ENCODE measurements around the gene TIGAR. TPM values are rescaled to one million over a fixed set of nuclear protein-coding genes. Genes with fewer than 3 reads are reported as not detected.

TIGAR gene
- total RNA-seq, 1 experiment from 2014 or later: 27.5 TPM

DNA sequence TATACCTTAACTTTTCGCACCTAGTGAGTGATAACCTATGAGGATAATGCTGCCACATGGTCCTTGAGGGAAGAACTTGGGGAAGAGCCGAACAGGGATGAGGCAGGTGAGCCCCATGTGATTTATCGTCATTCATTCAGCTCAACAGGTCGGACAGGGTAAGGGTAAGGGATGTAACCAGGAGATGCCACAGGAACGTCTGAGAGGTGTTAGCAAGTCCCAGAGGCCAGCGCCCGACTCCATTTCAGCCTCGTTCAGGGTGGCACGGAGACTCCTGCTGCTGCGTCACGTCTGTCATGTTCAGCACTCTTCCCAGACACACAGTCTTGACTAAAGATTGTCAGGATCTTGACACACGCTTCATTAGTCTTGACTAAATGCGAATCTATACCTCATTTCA, 23.4 kb upstream of the TIGAR start:
- peaks cover 17 to 18% of the 10 kb centered on the region in 2 experiments for H3K4me1 Mint-ChIP-seq
- no peak for DNase-seq
- H3K56ac ChIP-seq (ENCODE audit: insufficient read length, low read depth, low read length): no peak overlapping the region
- no peak overlapping the region for H3K27ac ChIP-seq (ENCODE audit: insufficient read length, low read depth, low read length)
- peaks cover 7% of the 10 kb centered on the region for H3K79me1 ChIP-seq (ENCODE audit: insufficient read depth, low read depth, low read length, poor library complexity, severe bottlenecking)
- H3K23ac ChIP-seq (ENCODE audit: insufficient read length, low read depth, low read length): no peak overlapping the region
- no peak overlapping the region for H2BK20ac ChIP-seq (ENCODE audit: low read depth, low read length, poor library complexity, severe bottlenecking)
- H3K27ac Mint-ChIP-seq: peak overlapping the region in 1 of 3 experiments; percentile 85; a peak in 1 of 7 replicates
- H2BK12ac ChIP-seq (ENCODE audit: insufficient read length, low read depth, low read length): no peak overlapping the region
- H3K27me3 ChIP-seq (ENCODE audit: insufficient read depth, low read length): no peaks in the 10 kb centered on the region
- H3K14ac ChIP-seq (ENCODE audit: insufficient read depth, low read length): no peak overlapping the region
- H3T11ph ChIP-seq (ENCODE audit: low read length): no peak overlapping the region
- H2BK15ac ChIP-seq (ENCODE audit: low read depth, low read length): no peak overlapping the region
- peaks cover 3% of the 10 kb centered on the region for H3K79me2 ChIP-seq (ENCODE audit: insufficient read depth, low read length)
- H3K9me3 Mint-ChIP-seq: no peaks in the 10 kb centered on the region
- H2AK5ac ChIP-seq (ENCODE audit: insufficient read length, low read length): no peak overlapping the region
- no peak overlapping the region for H4K8ac ChIP-seq (replicated peaks; ENCODE audit: insufficient read length, low read depth, low read length)
- H2BK120ac ChIP-seq (ENCODE audit: low read depth, low read length, poor library complexity, severe bottlenecking): no peak overlapping the region
- no peak overlapping the region for H3K4me2 ChIP-seq (ENCODE audit: insufficient read depth, insufficient read length, low read length)
- H4K5ac ChIP-seq (ENCODE audit: insufficient read length, low read depth, low read length): no peak overlapping the region
- no peak overlapping the region for H3K18ac ChIP-seq (ENCODE audit: insufficient read length, low read depth, low read length)
- H3K9ac ChIP-seq (ENCODE audit: extremely low read depth, insufficient read length, low read length): no peak overlapping the region
- no peak overlapping the region for H2AFZ ChIP-seq (ENCODE audit: low read length)
- H3K4me1 ChIP-seq (ENCODE audit: insufficient read depth, low read length): no peaks in the 10 kb centered on the region
- H4K91ac ChIP-seq (ENCODE audit: insufficient read length, low read depth, low read length): no peak overlapping the region
- no peaks in the 10 kb centered on the region for H3K9me3 ChIP-seq (ENCODE audit: control insufficient read depth, low read depth, low read length)
- no peaks in the 10 kb centered on the region for H3K27me3 Mint-ChIP-seq (ENCODE audit: low read depth)
- H3K4me3 Mint-ChIP-seq: no peak overlapping the region
- no peaks in the 10 kb centered on the region for H3K23me2 ChIP-seq (ENCODE audit: insufficient read length, low read depth, low read length, poor library complexity, severe bottlenecking)
- no peak overlapping the region for H2BK5ac ChIP-seq (ENCODE audit: insufficient read length, low read length)
- H3K4ac ChIP-seq (ENCODE audit: low read depth, low read length): no peak overlapping the region
- TF ChIP-seq, protein P1, sequence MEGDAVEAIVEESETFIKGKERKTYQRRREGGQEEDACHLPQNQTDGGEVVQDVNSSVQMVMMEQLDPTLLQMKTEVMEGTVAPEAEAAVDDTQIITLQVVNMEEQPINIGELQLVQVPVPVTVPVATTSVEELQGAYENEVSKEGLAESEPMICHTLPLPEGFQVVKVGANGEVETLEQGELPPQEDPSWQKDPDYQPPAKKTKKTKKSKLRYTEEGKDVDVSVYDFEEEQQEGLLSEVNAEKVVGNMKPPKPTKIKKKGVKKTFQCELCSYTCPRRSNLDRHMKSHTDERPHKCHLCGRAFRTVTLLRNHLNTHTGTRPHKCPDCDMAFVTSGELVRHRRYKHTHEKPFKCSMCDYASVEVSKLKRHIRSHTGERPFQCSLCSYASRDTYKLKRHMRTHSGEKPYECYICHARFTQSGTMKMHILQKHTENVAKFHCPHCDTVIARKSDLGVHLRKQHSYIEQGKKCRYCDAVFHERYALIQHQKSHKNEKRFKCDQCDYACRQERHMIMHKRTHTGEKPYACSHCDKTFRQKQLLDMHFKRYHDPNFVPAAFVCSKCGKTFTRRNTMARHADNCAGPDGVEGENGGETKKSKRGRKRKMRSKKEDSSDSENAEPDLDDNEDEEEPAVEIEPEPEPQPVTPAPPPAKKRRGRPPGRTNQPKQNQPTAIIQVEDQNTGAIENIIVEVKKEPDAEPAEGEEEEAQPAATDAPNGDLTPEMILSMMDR (conservative IDR thresholded peaks at IDR 0.05): no peak
- peaks cover 69 to 90% (median 74%) of the 10 kb centered on the region in 3 experiments for H3K36me3 Mint-ChIP-seq (ENCODE audit: insufficient read depth in 1 of 3, low read depth in 3 of 3)
- no CpG with 5 or more reads among the region's 13 CpGs for whole genome bisulfite sequencing (ENCODE audit: extremely low coverage, insufficient read length, low lambda C conversion rate)
- no peaks in the 10 kb centered on the region for H4K20me1 ChIP-seq (ENCODE audit: control insufficient read depth, insufficient read depth, insufficient read length)
